Stimulated activated CD4-positive, alpha-beta T cell treated with anti-CD3 and anti-CD28 coated beads, Interleukin-15, amount 100 ng/mL, for 1 hour (primary cell): ENCODE measurements around the gene TMEM161A.
A peak's percentile ranks its signal among the peaks of the same experiment; 100 is the strongest.
"Not testable (repeated sequence)": the region's sequence is repeated elsewhere in the genome, so short reads cannot be mapped to it uniquely, and the experiment has no call there.

ENCODE experiments used
- DNase-seq, 2 donors: peaks; one replicate each; pipeline ENCODE4 v3.0.0-alpha.2; 2020; ENCODE audit warnings: low read depth in 1 of 2, low spot score in 1 of 2

TMEM161A gene

DNA sequence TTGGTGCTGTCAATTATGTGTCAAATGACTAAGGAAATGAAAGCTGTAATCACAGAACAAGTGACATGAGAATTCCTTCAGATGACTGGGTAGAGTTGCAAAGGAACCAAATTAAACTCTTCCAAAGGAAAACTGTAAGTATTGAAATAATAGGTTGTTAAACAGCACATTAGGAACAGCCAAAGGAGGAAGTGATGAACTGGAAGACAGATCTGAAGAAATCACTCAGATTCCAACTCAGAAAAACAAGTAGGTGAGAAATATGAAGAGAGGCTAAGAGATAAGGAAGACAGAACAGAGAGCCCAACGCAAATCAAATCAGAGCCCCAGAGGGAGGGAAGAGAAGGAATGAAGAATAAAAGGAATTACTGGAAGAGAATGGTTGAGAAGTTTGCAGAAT lies 15.4 kb downstream of the TMEM161A start:
- DNase-seq = no peak

DNA sequence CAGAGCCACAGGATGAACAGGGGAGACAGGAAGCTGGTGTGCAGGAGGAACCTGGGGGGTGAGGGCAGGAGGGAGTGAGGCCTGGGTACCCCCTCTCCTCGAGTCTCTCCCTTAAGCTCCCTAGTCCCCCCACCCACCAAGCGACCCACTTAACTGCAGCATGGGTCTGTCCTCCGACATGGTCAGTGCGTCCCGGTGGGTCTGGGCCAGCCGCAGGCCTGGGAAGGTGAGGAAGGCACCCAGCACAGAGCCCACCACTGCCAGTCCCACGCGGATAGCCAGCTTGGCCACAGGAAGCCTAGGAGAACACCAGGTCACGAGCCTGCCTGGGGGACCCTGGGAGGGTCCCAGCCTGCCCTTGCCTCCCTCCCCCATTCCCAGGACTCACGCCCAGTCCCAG lies 16.9 kb downstream of the TMEM161A start:
- DNase-seq = no peak

DNA sequence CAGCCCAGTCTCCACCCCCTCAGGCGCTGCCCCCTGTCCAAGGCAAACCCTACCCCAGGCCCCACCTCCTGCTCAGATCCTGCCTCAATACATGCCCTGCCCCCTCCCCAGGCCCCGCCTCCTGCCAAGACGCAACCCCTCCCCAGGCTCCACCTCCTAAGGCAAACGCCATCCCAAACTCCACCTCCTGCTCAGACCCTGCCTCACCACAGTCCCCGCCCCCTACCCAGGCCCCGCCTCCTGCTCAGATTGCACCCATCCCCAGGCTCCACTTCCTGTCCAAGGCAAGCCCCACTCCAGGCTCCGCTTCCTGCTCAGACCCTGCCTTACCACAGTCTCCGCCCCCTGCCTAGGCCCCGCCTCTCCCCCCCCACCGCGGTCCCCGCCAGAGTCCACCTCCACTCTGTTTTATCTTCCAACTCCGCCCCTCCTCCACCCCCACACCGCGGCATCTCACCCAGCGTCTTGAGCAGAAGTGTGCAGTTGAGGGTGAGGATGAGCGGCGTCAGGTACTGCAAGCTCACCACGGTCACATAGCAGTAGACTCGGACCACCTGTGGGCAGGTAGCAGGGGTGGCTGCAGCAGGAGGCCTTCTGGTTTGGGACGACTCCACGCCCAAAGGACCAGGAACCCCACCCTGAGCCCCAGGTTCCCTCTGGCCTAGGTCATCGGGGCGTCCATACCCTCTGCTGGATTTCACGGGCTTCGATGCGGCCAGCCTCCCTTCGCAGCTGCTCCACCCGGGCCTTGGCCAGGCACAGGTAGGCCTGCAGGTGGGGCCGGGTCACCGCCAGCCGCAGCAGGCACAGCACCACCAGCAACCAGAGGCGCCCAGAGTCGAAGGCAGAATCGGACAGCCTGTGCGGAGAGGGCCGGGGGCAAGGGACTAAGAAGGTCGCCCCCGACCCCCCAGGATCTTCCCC lies 17.7 kb downstream of the TMEM161A start:
- no peak for DNase-seq

DNA sequence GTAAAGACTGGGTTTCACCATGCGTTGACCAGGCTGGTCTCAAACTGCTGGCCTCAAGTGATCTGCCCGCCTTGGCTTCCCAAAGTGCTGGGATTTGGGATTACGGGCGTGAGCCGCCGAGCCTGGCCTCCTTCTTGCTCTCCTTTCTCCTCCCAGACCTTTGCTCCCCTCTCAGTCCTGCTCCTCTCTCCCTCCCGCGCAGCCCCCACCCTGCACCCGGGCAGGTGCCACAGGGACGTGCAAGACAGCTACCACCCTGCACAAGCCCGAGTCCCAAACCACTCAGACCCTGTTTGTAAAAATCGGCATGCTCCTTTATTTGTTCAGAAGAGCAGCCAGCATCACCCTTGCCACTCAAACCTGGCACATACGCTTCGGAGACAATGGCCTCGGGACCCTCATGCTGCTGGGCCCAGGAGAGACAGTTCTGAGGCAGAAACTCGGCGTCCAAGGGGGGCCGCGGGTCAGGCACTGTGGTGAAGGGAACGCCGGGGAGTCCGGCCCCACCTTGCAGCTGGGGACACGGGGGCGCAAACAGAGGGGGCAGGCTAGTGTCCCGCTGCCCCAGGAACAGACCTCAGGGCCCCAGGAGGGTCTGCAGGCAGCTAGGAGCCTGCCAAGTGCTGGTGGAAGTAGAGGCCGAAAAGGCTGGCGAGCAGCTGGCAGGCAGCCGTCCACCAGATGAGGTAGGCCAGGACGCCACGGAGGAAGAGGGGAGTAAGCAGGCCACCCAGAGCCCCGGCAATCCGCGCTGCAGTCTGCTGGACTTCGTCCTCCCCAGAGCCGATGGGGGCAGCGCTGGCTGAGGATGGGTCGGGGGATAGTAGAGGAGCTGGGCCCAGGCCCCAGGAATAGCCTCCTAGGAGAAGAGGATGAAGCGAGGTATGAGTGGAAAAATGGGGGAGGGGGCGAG lies 18.7 kb downstream of the TMEM161A start:
- DNase-seq = no peak

DNA sequence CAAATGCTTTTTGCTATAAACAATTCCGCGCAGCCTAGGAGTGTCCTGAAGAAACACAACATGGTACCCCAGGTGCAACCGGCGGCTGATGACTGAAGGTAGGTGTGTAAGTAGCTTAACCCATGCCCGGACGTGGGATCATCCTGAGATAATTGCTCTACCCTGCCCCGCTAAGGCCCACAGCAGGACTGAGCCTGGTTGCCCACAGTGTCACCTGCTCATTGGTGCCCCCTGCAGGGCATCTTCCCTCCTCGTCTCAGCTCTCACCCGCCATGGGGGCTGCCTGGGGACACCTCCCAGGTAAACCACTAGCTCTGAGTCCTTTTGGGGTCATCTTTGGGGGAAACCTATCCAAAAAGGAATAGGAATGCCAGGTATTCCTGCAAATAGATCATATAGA lies 22.3 kb downstream of the TMEM161A start:
- peak in 1 of 2 donors; percentile 19 for DNase-seq

DNA sequence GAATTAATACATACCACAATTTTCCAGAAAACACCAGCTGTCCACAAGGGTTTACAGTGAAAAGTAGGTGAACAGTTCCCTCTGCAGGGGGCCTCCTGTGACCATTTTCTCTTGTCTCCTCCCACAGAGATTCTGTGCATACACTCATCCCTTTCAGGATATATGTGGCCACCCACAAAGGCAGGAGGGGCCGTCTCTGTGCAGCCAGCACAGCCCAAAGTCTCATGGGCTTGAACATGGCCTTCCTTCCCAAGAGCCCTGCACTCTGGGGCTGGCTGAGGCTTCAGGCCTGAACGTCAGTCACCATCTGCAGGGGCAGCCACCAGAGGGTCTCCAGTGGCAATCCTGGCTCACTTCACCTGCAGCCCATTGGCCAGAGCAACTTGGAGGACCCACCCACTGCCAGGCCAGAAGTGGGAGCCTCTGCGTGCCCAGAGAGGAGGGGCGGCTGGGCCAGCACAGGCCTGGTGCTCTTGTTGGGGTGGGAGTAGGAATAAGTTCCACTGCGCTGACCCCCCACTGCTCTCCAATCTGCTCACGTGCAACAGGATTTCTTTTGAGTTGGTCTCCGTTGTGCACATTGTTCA lies 25.1 kb downstream of the TMEM161A start:
- no peak for DNase-seq

DNA sequence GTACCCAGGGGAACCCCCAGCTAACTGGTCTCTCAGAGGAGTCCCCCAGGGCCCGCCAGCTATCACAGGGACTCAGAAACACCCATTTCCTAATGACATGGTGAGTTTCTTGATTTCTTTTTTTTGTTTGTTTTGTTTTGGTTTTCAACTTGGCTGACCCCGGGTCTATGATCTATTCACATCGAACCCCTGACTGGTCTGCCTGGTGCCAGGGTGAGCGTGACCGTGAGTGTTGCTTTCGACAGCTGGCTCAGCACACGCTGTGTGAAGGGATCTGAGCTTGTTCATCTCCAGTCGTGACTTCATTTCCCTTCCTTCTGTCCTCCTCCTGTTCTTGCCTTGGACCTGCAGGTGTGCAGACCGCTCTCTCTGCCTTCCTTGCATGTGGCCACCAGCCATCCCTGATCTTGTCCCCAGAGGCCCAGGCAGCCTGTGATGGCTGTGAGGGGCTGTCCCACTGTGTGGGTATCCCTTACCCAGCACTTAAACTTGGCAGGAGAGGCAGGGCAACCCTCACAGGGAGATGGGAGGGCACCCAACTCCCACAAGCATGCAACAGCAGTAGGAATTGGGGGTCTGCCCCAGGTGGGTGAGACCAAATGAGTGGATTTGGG lies 26.2 kb downstream of the TMEM161A start:
- DNase-seq = no peak

DNA sequence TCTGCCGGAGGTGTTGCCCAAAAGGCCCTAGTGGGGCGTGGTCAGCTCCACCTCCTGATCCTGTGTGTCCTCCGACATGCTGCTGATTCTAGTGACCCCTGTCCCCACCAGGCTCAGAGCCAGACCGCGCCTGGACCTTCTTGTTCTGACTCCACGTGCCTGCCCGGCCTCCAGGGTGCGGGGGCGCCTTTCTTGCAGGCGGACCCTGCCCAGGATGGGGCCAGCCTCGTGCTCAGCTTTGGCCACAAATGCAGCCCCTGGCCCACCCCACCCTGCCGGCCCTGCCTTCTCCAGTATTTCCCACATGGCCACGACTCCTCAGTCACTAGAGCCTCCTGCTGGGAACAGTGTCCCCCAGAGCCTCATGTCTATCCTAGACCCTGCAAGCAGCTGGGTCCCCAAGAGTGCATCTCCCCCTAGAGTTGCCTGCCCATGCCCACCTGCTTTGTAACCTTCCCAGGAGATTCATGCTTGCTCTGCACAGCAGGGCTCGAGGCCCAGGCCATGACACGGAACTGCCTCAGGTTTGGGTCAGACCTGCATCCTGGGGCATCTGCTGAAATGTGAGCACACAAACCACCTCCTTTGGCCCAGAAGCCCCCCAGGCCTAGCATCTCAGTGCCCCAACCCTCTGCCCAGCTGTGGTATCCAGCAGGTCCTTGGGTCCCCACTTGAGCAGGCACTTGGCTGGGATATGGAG lies 27.0 kb downstream of the TMEM161A start:
- no peak for DNase-seq

DNA sequence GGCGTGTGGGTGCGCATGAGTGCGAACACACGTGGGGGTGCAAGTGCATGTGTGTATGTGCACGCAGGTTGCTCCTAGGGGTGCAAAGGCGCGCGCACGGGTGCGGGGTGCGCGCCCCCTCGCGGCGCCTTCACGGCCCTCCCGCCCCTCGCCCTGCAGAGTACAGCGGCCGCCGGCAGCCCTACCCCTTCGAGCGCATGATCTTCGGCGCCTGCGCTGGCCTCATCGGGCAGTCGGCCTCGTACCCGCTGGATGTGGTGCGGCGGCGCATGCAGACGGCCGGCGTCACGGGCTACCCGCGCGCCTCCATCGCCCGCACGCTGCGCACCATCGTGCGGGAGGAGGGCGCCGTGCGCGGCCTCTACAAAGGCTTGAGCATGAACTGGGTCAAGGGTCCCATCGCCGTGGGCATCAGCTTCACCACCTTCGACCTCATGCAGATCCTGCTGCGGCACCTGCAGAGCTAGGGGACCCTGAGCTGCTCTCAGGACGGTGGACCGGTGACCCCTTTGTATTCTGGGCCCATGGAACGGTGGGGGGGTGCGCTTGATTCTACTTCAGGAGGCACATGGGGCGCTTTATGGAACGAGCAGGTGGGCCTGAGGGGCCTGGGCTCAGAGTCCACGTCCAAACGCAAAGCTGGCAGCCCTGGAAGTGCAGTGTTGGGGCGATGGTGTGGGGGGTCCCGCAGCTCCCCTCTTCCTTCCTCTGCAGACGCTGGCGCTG lies 27.7 kb downstream of the TMEM161A start:
- no peak for DNase-seq

DNA sequence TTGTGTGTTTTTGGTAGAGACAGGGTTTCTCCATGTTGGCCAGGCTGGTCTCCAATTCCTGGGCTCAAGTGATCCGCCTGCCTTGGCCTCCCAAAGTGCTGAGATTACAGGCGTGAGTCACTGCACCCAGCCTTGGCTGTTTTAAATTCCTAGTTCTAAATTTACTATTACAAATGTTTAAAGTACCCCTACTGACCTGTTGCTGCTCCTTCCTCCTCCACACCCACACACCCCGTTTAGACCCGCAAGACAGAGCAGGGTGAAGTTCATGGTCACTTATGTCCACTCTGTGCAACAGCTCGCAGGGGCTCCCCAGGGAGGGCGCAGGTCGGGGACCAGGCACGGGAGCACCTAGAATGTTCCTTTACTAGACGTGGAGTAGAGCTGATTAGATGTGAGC lies 28.7 kb downstream of the TMEM161A start:
- no peak for DNase-seq

DNA sequence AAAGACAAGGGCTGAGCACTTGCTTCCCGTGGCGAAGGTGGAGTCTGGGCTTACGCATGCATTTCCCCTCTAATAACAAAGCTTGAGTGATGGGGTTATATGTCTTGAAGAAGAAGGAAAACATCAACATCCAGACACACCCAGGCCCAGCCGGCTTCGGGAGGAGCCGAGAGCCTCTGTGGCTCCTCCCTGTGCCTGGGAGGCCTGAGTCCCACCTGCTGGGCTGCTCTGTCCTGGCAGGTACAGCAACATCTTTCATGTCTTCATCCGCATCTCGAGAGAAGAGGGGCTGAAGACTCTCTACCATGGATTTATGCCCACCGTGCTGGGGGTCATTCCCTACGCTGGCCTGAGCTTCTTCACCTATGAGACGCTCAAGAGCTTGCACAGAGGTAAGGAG lies 30.6 kb downstream of the TMEM161A start:
- DNase-seq = no peak

DNA sequence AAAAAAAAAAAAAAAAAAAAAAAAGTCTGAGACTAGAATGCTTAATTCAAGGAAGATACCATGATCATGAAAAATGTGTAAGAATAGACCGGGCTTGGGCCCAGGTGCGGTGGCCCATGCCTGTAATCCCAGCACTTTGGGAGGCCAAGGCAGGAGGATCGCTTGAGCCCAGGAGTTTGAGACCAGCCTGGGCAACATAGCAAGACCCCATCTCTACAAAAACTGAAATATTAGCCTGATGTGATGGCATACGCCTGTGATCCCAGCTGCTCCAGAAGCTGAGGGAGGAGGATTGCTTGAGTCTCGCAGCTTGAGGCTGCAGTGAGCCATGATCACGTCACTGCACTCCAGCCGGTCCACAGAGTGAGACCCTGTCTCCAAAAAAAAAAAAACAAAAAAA lies 31.3 kb downstream of the TMEM161A start:
- not testable (repeated sequence) for DNase-seq

DNA sequence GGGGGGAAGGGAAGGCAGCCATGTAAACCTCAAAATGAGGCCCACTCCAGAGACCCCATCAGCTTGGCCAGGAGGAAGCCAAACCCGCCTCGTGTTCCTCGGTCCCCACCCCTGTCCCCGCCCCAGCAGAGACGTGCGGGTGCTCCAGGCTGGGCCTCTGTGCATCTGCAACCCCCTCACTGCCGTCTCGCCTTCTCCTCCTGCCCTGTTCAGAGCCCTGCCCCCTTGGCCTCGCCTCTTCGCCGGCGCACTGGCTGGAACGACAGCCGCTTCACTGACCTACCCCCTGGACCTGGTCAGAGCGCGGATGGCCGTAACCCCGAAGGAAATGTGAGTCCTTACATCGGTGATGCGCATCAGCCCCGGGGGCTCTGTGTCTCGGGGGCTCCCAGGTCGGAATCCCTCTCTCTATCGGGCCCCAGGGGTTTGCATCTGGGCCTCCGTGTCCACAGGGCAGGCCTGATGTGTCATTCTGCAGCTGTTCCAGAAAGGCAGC lies 32.2 kb downstream of the TMEM161A start:
- DNase-seq = no peak

DNA sequence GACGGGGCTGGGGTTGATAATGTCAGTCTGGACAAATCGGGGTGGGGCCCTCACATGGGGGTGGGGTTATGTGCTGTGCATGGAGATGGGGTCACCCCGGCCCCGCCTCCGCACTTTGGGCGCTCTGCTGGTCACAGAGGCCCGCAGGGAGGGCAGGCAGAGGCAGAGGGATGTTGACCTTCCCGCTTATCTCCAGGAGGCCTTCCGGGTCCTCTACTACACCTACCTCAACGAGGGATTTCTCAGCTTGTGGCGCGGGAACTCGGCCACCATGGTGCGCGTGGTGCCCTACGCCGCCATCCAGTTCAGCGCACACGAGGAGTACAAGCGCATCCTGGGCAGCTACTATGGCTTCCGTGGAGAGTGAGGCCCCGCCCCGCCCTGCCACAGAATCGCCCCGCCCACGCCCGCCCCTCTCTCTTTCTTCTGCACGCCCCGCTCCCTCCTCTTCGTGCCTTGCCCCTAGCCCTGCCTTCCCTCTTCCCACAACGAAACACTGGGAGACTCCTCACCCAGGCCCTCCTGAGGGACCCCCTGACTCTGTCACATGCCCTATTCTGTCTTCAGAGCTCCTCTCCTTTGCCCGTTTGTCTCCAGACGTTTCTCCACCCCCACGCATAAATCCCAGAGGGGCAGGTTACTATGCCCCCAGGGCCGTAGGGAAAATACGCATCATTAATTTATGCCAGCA lies 32.8 kb downstream of the TMEM161A start:
- no peak for DNase-seq

DNA sequence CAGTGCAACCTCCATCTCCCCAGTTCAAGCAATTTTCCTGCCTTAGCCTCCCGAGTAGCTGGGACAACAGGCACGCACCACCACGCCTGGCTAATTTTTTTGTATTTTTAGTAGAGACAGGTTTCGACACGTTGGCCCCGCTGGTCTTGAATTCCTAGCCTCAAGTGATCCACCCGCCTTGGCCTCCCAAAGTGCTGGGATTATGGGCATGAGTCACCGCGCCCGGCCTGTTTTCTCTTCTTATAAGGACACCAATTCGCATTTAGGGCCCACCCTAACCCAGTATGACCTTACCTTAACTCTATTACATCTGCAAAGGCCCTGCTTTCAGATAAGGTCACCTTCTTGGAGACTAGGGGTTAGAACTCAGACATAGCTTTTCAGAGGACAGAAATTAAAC lies 35.1 kb downstream of the TMEM161A start:
- no peak for DNase-seq

DNA sequence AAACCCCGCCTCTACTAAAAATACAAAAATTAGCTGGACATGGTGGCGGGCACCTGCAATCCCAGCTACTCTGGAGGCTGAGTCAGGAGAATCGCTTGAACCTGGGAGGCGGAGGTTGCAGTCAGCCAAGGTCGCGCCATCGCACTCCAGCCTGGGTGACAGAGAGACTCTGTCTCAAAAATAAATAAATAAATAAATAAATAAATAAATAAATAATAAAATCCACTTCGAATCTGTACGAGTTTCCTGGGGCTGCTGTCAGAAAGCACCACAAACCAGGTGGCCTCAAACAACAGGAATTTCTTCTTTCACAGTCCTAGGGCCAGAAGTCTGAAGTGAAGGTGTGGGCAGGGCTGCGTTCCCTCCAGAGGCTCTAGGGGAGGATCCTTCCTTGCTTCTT lies 35.7 kb downstream of the TMEM161A start:
- not testable (repeated sequence) for DNase-seq

DNA sequence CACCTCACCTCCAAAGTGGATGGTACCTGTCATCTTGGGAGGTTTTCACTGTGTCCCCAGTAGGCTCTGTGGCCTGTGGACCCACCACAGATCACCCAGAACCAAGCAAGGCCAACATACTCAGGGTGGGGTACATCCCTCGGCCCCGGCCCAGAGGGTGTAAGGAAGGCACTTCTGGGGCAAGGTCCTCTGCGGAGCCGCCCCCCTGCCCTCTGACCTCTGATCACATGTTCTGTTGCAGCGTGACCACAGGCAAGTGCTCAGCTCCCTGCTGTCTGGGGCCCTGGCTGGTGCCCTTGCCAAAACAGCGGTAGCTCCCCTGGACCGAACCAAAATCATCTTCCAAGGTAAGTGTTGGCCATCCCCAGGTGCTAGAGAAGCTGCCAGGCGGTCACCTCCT lies 36.7 kb downstream of the TMEM161A start:
- no peak for DNase-seq

DNA sequence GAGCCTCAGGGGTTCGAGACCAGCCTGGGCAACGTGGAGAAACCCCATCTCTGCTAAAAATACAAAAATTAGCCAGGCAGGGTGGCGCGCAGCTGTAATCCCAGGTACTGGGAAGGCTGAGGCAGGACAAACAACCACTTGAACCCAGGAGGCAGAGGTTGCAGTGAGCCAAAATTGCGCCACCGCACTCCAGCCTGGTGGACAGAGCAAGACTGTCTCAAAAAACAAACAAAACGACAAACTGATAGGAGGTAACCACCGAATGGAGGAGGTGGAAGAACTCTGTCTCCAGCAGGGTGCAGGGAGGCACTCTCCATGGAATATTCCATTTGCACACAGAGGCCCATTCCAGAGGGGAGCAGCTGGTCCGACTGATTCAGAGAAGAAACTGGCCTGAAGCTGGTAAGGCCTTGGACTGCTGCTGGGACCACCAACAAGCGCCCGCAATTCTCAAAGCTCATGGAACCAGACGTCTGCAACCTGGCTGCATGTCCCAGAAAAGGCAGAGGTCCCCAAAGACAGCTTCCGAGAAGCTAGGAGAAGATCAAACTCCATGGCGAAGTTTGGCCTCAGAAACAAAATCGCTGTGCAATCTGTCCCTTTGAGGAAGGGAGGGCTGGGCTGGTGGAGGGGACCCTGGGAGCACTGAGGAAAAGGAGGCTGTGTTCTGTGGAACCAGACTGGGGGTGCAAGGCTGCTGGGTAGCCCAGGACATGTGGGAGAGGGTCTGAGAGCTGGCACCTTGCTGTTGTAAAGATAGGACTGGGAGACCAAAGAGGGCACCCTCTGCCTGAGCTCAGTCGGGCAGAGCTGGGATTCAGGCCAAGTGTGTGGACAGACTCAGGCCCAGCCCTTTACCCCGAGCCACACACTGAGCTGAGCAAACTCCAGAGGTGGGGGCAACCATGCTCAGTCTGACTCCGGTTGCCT lies 39.3 kb downstream of the TMEM161A start:
- no peak for DNase-seq
